Ascending aorta (tissue), 2 donors: Measurements from ENCODE around the gene GHRHR. TPM values are rescaled to one million over a fixed set of nuclear protein-coding genes. Genes with fewer than 3 reads are reported as not detected.

Source experiments
- DNase-seq, 2 donors: peaks; one replicate each; pipeline ENCODE4 v3.0.0-alpha.2; 2019; ENCODE audit warnings: low spot score in 2 of 2
- H3K27ac ChIP-seq, 2 donors: fragments of 200-600 bp; sonication (generic); one replicate each; pipeline ENCODE4 v1.5.1; 2016 to 2017; ENCODE audit warnings: mild to moderate bottlenecking in 1 of 2
- H3K27me3 ChIP-seq: fragments of 200-600 bp; sonication (generic); one replicate; pipeline ENCODE4 v1.5.1; 2017
- H3K36me3 ChIP-seq, 2 donors: fragments of 200-600 bp; sonication (generic); one replicate each; pipeline ENCODE4 v1.5.1; 2016
- H3K4me1 ChIP-seq, 2 donors: fragments of 200-600 bp; sonication (generic); one replicate each; pipeline ENCODE4 v1.5.1; 2016 to 2017; ENCODE audit warnings: mild to moderate bottlenecking in 1 of 2
- H3K4me3 ChIP-seq, 2 donors: fragments of 200-600 bp; sonication (generic); one replicate each; pipeline ENCODE4 v1.5.1; 2016 to 2017; ENCODE audit warnings: mild to moderate bottlenecking in 1 of 2
- H3K9me3 ChIP-seq, 2 donors: fragments of 200-600 bp; sonication (generic); one replicate each; pipeline ENCODE4 v1.5.1; 2016
- CTCF ChIP-seq, 3 experiments: fragments of 200-600 bp in 2 of 3; fragments of 450-650 bp in 1 of 3; sonication (generic) in 2 of 3; IDR thresholded peaks; one replicate each; pipeline ENCODE4 v1.5.1; 2016 to 2019; ENCODE audit warnings: antibody characterized with exemption in 3 of 3, mild to moderate bottlenecking in 1 of 3, moderate library complexity in 1 of 3
- intact Hi-C: fragments of 100-400 bp; cut with DNase I; formaldehyde crosslinking; loops from one replicate; pipeline ENCODE4 v1.15.1; 2023
- total RNA-seq: library from RNA; depleted of rRNA; stranded (reverse); fragments of >200 nt; gene quantifications from one replicate; pipeline ENCODE4 v1.1.0, GENCODE V29; 2016

GHRHR gene
- total RNA-seq, 1 donor from 2014 or later: not detected

DNA sequence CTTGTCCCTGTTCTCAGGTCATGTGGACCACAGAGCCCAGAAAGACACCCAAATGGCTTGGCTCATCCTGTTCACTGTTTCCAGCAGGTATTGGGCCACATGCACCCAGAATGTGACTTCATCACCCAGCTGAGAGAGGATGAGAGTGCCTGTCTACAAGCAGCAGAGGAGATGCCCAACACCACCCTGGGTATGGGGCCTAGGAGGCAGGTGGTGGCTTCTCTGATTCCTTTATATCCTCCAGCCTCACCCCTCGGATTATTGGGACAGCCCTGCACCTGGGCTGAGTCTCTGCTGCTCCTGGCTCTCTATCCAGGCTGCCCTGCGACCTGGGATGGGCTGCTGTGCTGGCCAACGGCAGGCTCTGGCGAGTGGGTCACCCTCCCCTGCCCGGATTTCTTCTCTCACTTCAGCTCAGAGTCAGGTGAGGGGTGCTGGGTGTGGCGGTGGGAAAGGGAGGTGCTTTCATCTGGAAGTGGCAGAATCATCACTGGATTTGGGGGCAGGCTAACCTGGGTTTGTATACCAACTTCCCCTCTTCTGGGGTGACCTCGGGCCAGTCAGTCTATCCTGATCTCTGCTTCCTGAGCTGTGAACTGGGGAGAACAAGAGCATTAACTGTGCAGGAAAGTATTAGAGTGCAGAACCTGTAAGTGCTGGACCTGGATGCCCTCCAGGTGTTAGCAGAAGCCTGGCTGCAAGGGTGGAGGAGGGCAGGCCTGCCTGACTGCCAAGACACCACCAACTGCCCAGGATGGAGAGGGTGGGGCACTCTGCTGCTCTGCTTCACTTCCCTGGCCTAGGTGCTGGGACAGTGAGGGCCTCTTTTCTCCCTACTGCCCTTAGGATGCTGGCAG lies 5.2 kb downstream of the GHRHR start:
- intact Hi-C loops: no loop called here
- DNase-seq: no peak

GRCh38 chr7:30969604-30969970 lies 5.8 kb downstream of the GHRHR start:
- Histone ChIP-seq H3K36me3 (no peaks in the 10 kb centered on the region), H3K9me3 (no peaks in the 10 kb centered on the region), H3K4me3 (no peak overlapping the region), H3K27me3 (no peaks in the 10 kb centered on the region), H3K4me1 (no peaks in the 10 kb centered on the region), H3K27ac (no peak overlapping the region)
- DNase-seq: no peak
- intact Hi-C loops: no loop called here
- TF ChIP-seq CTCF (IDR thresholded peaks at IDR 0.05): no peak

More for the DNA sequence above, 5.2 kb downstream of the GHRHR start:
- no peaks in the 10 kb centered on the region for H3K27me3 ChIP-seq
- TF ChIP-seq CTCF (IDR thresholded peaks at IDR 0.05): no peak
- no peak overlapping the region for H3K4me3 ChIP-seq
- H3K9me3 ChIP-seq: no peaks in the 10 kb centered on the region
- H3K4me1 ChIP-seq: no peaks in the 10 kb centered on the region
- H3K36me3 ChIP-seq: no peaks in the 10 kb centered on the region
- H3K27ac ChIP-seq: no peak overlapping the region

GRCh38 chr7:30970074-30970473 lies 6.3 kb downstream of the GHRHR start:
- intact Hi-C loops: loop anchor here (5.0 kb wide), 1 partner anchor 33 kb away; no protein-coding TSS in a partner anchor
- H3K27me3 ChIP-seq: no peaks in the 10 kb centered on the region
- no peak for TF ChIP-seq CTCF (IDR thresholded peaks at IDR 0.05)
- H3K4me1 ChIP-seq: no peaks in the 10 kb centered on the region
- no peaks in the 10 kb centered on the region for H3K9me3 ChIP-seq
- no peak overlapping the region for H3K27ac ChIP-seq
- no peak for DNase-seq
- no peak overlapping the region for H3K4me3 ChIP-seq
- no peaks in the 10 kb centered on the region for H3K36me3 ChIP-seq

- TF ChIP-seq CTCF (IDR thresholded peaks at IDR 0.05): no peak
- H3K27ac ChIP-seq: no peak overlapping the region
- no peaks in the 10 kb centered on the region for H3K27me3 ChIP-seq
- intact Hi-C loops: loop anchor here (5.0 kb wide), 1 partner anchor 33 kb away; no protein-coding TSS in a partner anchor
- no peaks in the 10 kb centered on the region for H3K4me1 ChIP-seq
- no peak overlapping the region for H3K4me3 ChIP-seq
- H3K9me3 ChIP-seq: no peaks in the 10 kb centered on the region
- no peaks in the 10 kb centered on the region for H3K36me3 ChIP-seq
- no peak for DNase-seq
Observed at GRCh38 chr7:30970594-30971094, 6.9 kb downstream of the GHRHR start.

GRCh38 chr7:30971440-30971839 lies 7.7 kb downstream of the GHRHR start:
- DNase-seq: peak in 1 of 2 donors; percentile 53
- no peaks in the 10 kb centered on the region for H3K9me3 ChIP-seq
- H3K36me3 ChIP-seq: no peaks in the 10 kb centered on the region
- H3K4me1 ChIP-seq: no peaks in the 10 kb centered on the region
- no peak overlapping the region for H3K4me3 ChIP-seq
- H3K27ac ChIP-seq: no peak overlapping the region
- intact Hi-C loops: loop anchor here (5.0 kb wide), 1 partner anchor 34 kb away; no protein-coding TSS in a partner anchor
- no peak for TF ChIP-seq CTCF (IDR thresholded peaks at IDR 0.05)
- no peaks in the 10 kb centered on the region for H3K27me3 ChIP-seq
